OCI-LY1 (cell line): Measurements from ENCODE around the gene CHRNB4.

Experiments used
- H2AFZ ChIP-seq: fragments of 200-600 bp; sonication (generic), shearing (Covaris generic); 2 replicates; pipeline ENCODE4 v1.6.0; 2014; ENCODE audit warnings: antibody characterized with exemption, mild to moderate bottlenecking, low read length
- H3F3A ChIP-seq: fragments of 200-600 bp; sonication (generic), shearing (Covaris generic); 2 replicates; pipeline ENCODE4 v1.6.0; 2014; ENCODE audit warnings: mild to moderate bottlenecking, antibody characterized with exemption, low read length, moderate library complexity; ENCODE audit not compliant: insufficient read depth
- H3K27ac ChIP-seq: fragments of 200-600 bp; sonication (generic); 2 replicates; pipeline ENCODE4 v1.5.1; 2014; ENCODE audit warnings: low read length, mixed run types, mild to moderate bottlenecking, low read depth; ENCODE audit not compliant: poor library complexity, severe bottlenecking
- H3K27me3 ChIP-seq: fragments of 200-600 bp; sonication (generic); 2 replicates; pipeline ENCODE4 v1.6.0; 2014; ENCODE audit warnings: antibody characterized with exemption, mild to moderate bottlenecking, low read length, moderate library complexity; ENCODE audit not compliant: insufficient read depth
- H3K36me3 ChIP-seq: fragments of 200-600 bp; sonication (generic); 2 replicates; pipeline ENCODE4 v1.6.1; 2014; ENCODE audit warnings: mild to moderate bottlenecking, antibody characterized with exemption, low read length, moderate library complexity, mixed read lengths; ENCODE audit not compliant: insufficient read depth
- H3K4me1 ChIP-seq: fragments of 200-600 bp; sonication (generic); 2 replicates; pipeline ENCODE4 v1.5.1; 2014; ENCODE audit warnings: mild to moderate bottlenecking, low read length, moderate library complexity; ENCODE audit not compliant: insufficient read depth, severe bottlenecking
- H3K4me2 ChIP-seq: fragments of 200-600 bp; sonication (generic), shearing (Covaris generic); 2 replicates; pipeline ENCODE4 v1.6.1; 2014; ENCODE audit warnings: low read length
- H3K4me3 ChIP-seq: fragments of 200-600 bp; sonication (generic); 2 replicates; pipeline ENCODE4 v1.5.1; 2014; ENCODE audit warnings: low read length, low read depth, mild to moderate bottlenecking, mixed read lengths; ENCODE audit not compliant: poor library complexity, severe bottlenecking
- H3K79me2 ChIP-seq: fragments of 200-600 bp; shearing (Covaris generic); 2 replicates; pipeline ENCODE4 v1.6.1; 2016; ENCODE audit warnings: mixed run types, low read length, mixed read lengths; ENCODE audit not compliant: insufficient read depth
- H3K9ac ChIP-seq: fragments of 200-600 bp; sonication (generic), shearing (Covaris generic); 2 replicates; pipeline ENCODE4 v1.6.1; 2014; ENCODE audit warnings: mild to moderate bottlenecking, low read length, mixed read lengths
- H3K9me2 ChIP-seq: fragments of 200-600 bp; sonication (generic), shearing (Covaris generic); 2 replicates; pipeline ENCODE4 v1.6.1; 2014; ENCODE audit warnings: low read depth, mild to moderate bottlenecking, low read length, mixed read lengths
- H3K9me3 ChIP-seq: fragments of 200-600 bp; shearing (Covaris generic); 2 replicates; pipeline ENCODE4 v1.6.1; 2014; ENCODE audit warnings: low read length, mixed read lengths
- H4K20me1 ChIP-seq: fragments of 200-600 bp; sonication (generic), shearing (Covaris generic); 2 replicates; pipeline ENCODE4 v1.6.0; 2016; ENCODE audit warnings: mild to moderate bottlenecking, low read length; ENCODE audit not compliant: insufficient read depth
- CTCF ChIP-seq: fragments of 200-600 bp; sonication (generic), shearing (Covaris generic); IDR thresholded peaks from 2 replicates; pipeline ENCODE4 v1.5.1; 2017; ENCODE audit warnings: mild to moderate bottlenecking, antibody characterized with exemption, low read length, moderate library complexity, mixed read lengths
- EZH2 ChIP-seq: fragments of 200-600 bp; sonication (generic), shearing (Covaris generic); IDR thresholded peaks from 2 replicates; pipeline ENCODE4 v1.8.0; 2017; ENCODE audit warnings: borderline replicate concordance, mixed run types, mild to moderate bottlenecking, antibody characterized with exemption, low read length, moderate library complexity, mixed read lengths

Gene CHRNB4

DNA sequence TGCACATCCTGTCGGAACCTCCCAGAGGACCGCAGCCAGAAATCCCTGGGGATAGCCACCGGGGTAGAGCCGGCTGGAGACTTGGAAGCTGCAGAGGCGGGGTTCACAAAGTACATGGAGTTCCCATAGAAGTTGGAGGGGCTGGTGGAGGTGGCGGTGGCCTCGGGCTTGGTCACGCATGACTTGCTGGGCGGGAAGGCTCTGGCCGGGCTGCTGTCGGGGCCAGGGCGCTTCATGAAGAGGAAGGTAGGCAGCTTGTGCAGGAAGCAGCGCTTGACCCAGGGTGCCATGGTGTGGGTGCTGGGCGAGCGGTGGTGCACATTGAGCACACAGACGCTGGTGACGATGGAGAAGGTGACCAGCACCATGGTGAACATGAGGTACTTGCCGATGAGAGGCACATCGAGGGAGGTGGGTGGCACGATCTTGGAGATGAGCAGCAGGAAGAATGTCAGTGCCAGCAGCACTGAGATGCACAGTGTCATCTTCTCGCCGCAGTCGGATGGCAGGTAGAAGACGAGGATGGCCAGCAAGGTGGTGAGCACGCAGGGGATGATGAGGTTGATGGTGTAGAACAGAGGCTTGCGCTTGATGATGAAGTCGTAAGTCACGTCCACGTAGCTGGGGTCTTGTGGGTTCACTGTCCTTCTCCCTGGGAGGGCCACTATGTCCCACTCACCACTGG, 11.8 kb downstream of the CHRNB4 start:
- Histone ChIP-seq H2AFZ (no peak overlapping the region), H3K27ac (no peak overlapping the region), H3K36me3 (no peaks in the 10 kb centered on the region; the same call in 1 of the 2 replicates), H3K4me2 (no peak overlapping the region), H3K9ac (no peak overlapping the region), H3K4me3 (no peak overlapping the region), H3K27me3 (peaks cover 20% of the 10 kb centered on the region; the same call in 1 of the 2 replicates), H4K20me1 (no peaks in the 10 kb centered on the region), H3K4me1 (no peaks in the 10 kb centered on the region), H3F3A (no peaks in the 10 kb centered on the region), H3K9me2 (no peaks in the 10 kb centered on the region), H3K9me3 (peaks cover 3% of the 10 kb centered on the region; the same call in 1 of the 2 replicates), H3K79me2 (no peaks in the 10 kb centered on the region)
- TF ChIP-seq CTCF, result no peak
- TF ChIP-seq EZH2, result no peak

- Histone ChIP-seq H3K27me3 (peaks cover 15% of the 10 kb centered on the region; the same call in 1 of the 2 replicates), H3K27ac (no peak overlapping the region), H3K4me2 (no peak overlapping the region), H3F3A (no peaks in the 10 kb centered on the region), H3K9me3 (no peaks in the 10 kb centered on the region), H3K4me1 (no peaks in the 10 kb centered on the region), H3K9me2 (no peaks in the 10 kb centered on the region), H4K20me1 (no peaks in the 10 kb centered on the region), H3K36me3 (no peaks in the 10 kb centered on the region; the same call in 1 of the 2 replicates), H3K9ac (no peak overlapping the region), H3K4me3 (no peak overlapping the region), H2AFZ (no peak overlapping the region), H3K79me2 (no peaks in the 10 kb centered on the region)
- TF ChIP-seq CTCF (no peak), EZH2 (no peak)
Observed at GRCh38 chr15:78628227-78628626, 12.8 kb downstream of the CHRNB4 start.

- no peaks in the 10 kb centered on the region for H3K79me2 ChIP-seq
- peaks cover 12% of the 10 kb centered on the region; the same call in 1 of the 2 replicates for H3K27me3 ChIP-seq
- H3K4me1 ChIP-seq, result no peaks in the 10 kb centered on the region
- H2AFZ ChIP-seq, result no peak overlapping the region
- no peaks in the 10 kb centered on the region for H3K36me3 ChIP-seq
- no peaks in the 10 kb centered on the region for H4K20me1 ChIP-seq
- H3K9me3 ChIP-seq, result no peaks in the 10 kb centered on the region
- TF ChIP-seq CTCF (no peak), EZH2 (no peak)
- H3K4me2 ChIP-seq, result no peak overlapping the region
- no peaks in the 10 kb centered on the region for H3F3A ChIP-seq
- no peak overlapping the region for H3K27ac ChIP-seq
- no peak overlapping the region for H3K4me3 ChIP-seq
- H3K9ac ChIP-seq, result no peak overlapping the region
- H3K9me2 ChIP-seq, result no peaks in the 10 kb centered on the region
Observed at GRCh38 chr15:78627348-78627747, 13.7 kb downstream of the CHRNB4 start.
